ENCODE data around the gene VPS45.

- TF ChIP-seq EZH2 (IDR thresholded peaks at IDR 0.05; ENCODE audit: borderline replicate concordance, low read depth, low read length, poor library complexity, severe bottlenecking) (no peak), CTCF (conservative IDR thresholded peaks at IDR 0.05; ENCODE audit: low read depth, low read length) (no peak)
Observed at GRCh38 chr1:150024156-150024555, 43.4 kb upstream of the VPS45 start.
